Stimulated activated CD8-positive, alpha-beta memory T cell treated with anti-CD3 and anti-CD28 coated beads, Interleukin-4, amount 100 ng/mL, for 24 hours (primary cell): ENCODE data around the gene TIMM23.
"Not testable (repeated sequence)": the region's sequence is repeated elsewhere in the genome, so short reads cannot be mapped to it uniquely, and the experiment has no call there.

Experiments
- DNase-seq: peaks from one replicate; pipeline ENCODE4 v3.0.0-alpha.2; 2020; ENCODE audit warnings: low read depth

The TIMM23 gene

GRCh38 chr10:45972106-45972812 is at the start of gene TIMM23:
Gene TIMM23, plus strand, starts transcription at chr10:45972489. Its CDS starts 136 bp downstream, at chr10:45972625.
- peak; percentile 80 for DNase-seq

GRCh38 chr10:45926790-45927189 is 45.5 kb upstream of the TIMM23 start:
- not testable (repeated sequence) for DNase-seq

- not testable (repeated sequence) for DNase-seq
Observed at GRCh38 chr10:45931305-45931704, 41.0 kb upstream of the TIMM23 start.

- DNase-seq = not testable (repeated sequence)
Observed at GRCh38 chr10:45934788-45935187, 37.5 kb upstream of the TIMM23 start.

GRCh38 chr10:45939176-45939697 is 33.1 kb upstream of the TIMM23 start:
- not testable (repeated sequence) for DNase-seq

- DNase-seq = not testable (repeated sequence)
Observed at GRCh38 chr10:45941196-45941595, 31.1 kb upstream of the TIMM23 start.

- DNase-seq = not testable (repeated sequence)
Observed at GRCh38 chr10:45945476-45945875, 26.8 kb upstream of the TIMM23 start.

GRCh38 chr10:45947363-45947762 is 24.9 kb upstream of the TIMM23 start:
- not testable (repeated sequence) for DNase-seq

- DNase-seq = not testable (repeated sequence)
Observed at GRCh38 chr10:45948801-45949200, 23.5 kb upstream of the TIMM23 start.

GRCh38 chr10:45954367-45954766 is 17.9 kb upstream of the TIMM23 start:
- DNase-seq = not testable (repeated sequence)

GRCh38 chr10:45956634-45957033 is 15.7 kb upstream of the TIMM23 start:
- not testable (repeated sequence) for DNase-seq

- not testable (repeated sequence) for DNase-seq
Observed at GRCh38 chr10:45957928-45958327, 14.4 kb upstream of the TIMM23 start.

- not testable (repeated sequence) for DNase-seq
Observed at GRCh38 chr10:45962686-45963452, 9.4 kb upstream of the TIMM23 start.

- DNase-seq = not testable (repeated sequence)
Observed at GRCh38 chr10:45971019-45971418, 1.3 kb upstream of the TIMM23 start.

GRCh38 chr10:45971742-45972105 is 565 bp upstream of the TIMM23 start:
- DNase-seq = peak; percentile 2

GRCh38 chr10:45972813-45973169 is 502 bp downstream of the TIMM23 start:
- DNase-seq = not testable (repeated sequence)

GRCh38 chr10:45974041-45974440 is 1.8 kb downstream of the TIMM23 start:
- not testable (repeated sequence) for DNase-seq

GRCh38 chr10:45978554-45978953 is 6.3 kb downstream of the TIMM23 start:
- DNase-seq = not testable (repeated sequence)

- DNase-seq = not testable (repeated sequence)
Observed at GRCh38 chr10:45981367-45981766, 9.1 kb downstream of the TIMM23 start.

- DNase-seq = not testable (repeated sequence)
Observed at GRCh38 chr10:45983538-45984186, 11.4 kb downstream of the TIMM23 start.

GRCh38 chr10:45984473-45984872 is 12.2 kb downstream of the TIMM23 start:
- DNase-seq = not testable (repeated sequence)

GRCh38 chr10:45985590-45985989 is 13.3 kb downstream of the TIMM23 start:
- DNase-seq = not testable (repeated sequence)
